Fibroblast of lung (primary cell): ENCODE data around the gene SDCCAG8.

Source experiments
- CTCF ChIP-seq, 2 donors: IDR thresholded peaks in 1 of 2; conservative IDR thresholded peaks in 1 of 2; 1 replicate in 1 of 2; 2 replicates in 1 of 2; pipeline ENCODE4 v1.5.1; 2011 to 2012; ENCODE audit warnings: low read length in 2 of 2, control low read depth in 1 of 2, inconsistent platforms in 1 of 2, low read depth in 1 of 2, mild to moderate bottlenecking in 1 of 2
- EZH2 ChIP-seq: IDR thresholded peaks from 2 replicates; pipeline ENCODE4 v1.5.1; 2012; ENCODE audit warnings: low read length, control low read depth, mild to moderate bottlenecking; ENCODE audit errors: missing control alignments

- no peak for TF ChIP-seq CTCF (conservative IDR thresholded peaks at IDR 0.05 in 1 of 2, IDR thresholded peaks at IDR 0.05 in 1 of 2; ENCODE audit: low read depth in 1 of 2, low read length in 2 of 2)
- no peak for TF ChIP-seq EZH2
Observed at GRCh38 chr1:243397613-243398321, 141.9 kb downstream of the SDCCAG8 start.
